Adrenal gland (tissue), 5 donors: Measurements from ENCODE around the gene RXFP4.

ENCODE experiments used
- POLR2A ChIP-seq, 2 donors: fragments of 450-650 bp; IDR thresholded peaks; one replicate each; pipeline ENCODE4 v1.6.1; 2017; ENCODE audit warnings: antibody characterized with exemption in 2 of 2, mild to moderate bottlenecking in 2 of 2, moderate library complexity in 1 of 2
- TF ChIP-seq, protein P1 (sequence below), 6 experiments: fragments of 450-650 bp in 4 of 6; fragments of 200-600 bp in 2 of 6; sonication (generic) in 1 of 6; IDR thresholded peaks; 1 replicate in 5 of 6; 2 replicates in 1 of 6; pipeline versions ENCODE4 v1.5.1 to v1.8.0; 2016 to 2021; ENCODE audit warnings: antibody characterized with exemption in 6 of 6, mild to moderate bottlenecking in 2 of 6, moderate library complexity in 1 of 6
- donor health status: DM: no; HTN: no; CAD: no.

GRCh38 chr1:155975375-155976061, 34.1 kb downstream of the RXFP4 start:
- TF ChIP-seq, protein P1, sequence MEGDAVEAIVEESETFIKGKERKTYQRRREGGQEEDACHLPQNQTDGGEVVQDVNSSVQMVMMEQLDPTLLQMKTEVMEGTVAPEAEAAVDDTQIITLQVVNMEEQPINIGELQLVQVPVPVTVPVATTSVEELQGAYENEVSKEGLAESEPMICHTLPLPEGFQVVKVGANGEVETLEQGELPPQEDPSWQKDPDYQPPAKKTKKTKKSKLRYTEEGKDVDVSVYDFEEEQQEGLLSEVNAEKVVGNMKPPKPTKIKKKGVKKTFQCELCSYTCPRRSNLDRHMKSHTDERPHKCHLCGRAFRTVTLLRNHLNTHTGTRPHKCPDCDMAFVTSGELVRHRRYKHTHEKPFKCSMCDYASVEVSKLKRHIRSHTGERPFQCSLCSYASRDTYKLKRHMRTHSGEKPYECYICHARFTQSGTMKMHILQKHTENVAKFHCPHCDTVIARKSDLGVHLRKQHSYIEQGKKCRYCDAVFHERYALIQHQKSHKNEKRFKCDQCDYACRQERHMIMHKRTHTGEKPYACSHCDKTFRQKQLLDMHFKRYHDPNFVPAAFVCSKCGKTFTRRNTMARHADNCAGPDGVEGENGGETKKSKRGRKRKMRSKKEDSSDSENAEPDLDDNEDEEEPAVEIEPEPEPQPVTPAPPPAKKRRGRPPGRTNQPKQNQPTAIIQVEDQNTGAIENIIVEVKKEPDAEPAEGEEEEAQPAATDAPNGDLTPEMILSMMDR (IDR thresholded peaks at IDR 0.05): no peak
- no peak for TF ChIP-seq POLR2A (IDR thresholded peaks at IDR 0.05)
